ENCODE measurements around the gene AK9.
A peak's percentile ranks its signal among the peaks of the same experiment; 100 is the strongest.
"Not testable (repeated sequence)": the region's sequence is repeated elsewhere in the genome, so short reads cannot be mapped to it uniquely, and the experiment has no call there.

Gene AK9

GRCh38 chr6:109461733-109462526 is 229.1 kb downstream of the AK9 start:
- no peak for DNase-seq (ENCODE audit: low read depth)
- no peak overlapping the region for H3K4me3 ChIP-seq (ENCODE audit: low read depth, low read length)
- no peak for TF ChIP-seq CTCF (IDR thresholded peaks at IDR 0.05; ENCODE audit: low read depth, low read length, missing control alignments)

- not testable (repeated sequence) for H3K4me3 ChIP-seq (ENCODE audit: low read depth, low read length); DNase-seq (ENCODE audit: low read depth)
Observed at GRCh38 chr6:109461205-109461604, 229.8 kb downstream of the AK9 start.

GRCh38 chr6:109460161-109460829 is 230.7 kb downstream of the AK9 start:
- no peak overlapping the region for H3K4me3 ChIP-seq (ENCODE audit: low read depth, low read length)
- DNase-seq (ENCODE audit: low read depth) = no peak
- no peak for TF ChIP-seq CTCF (IDR thresholded peaks at IDR 0.05; ENCODE audit: low read depth, low read length, missing control alignments)

GRCh38 chr6:109458774-109459531 is 232.0 kb downstream of the AK9 start:
- no peak for TF ChIP-seq CTCF (IDR thresholded peaks at IDR 0.05; ENCODE audit: low read depth, low read length, missing control alignments)
- H3K4me3 ChIP-seq (ENCODE audit: low read depth, low read length) = no peak overlapping the region
- no peak for DNase-seq (ENCODE audit: low read depth)

GRCh38 chr6:109457562-109457996 is 233.4 kb downstream of the AK9 start:
- H3K4me3 ChIP-seq (ENCODE audit: low read depth, low read length) = no peak overlapping the region
- no peak for TF ChIP-seq CTCF (IDR thresholded peaks at IDR 0.05; ENCODE audit: low read depth, low read length, missing control alignments)
- DNase-seq (ENCODE audit: low read depth) = no peak

- no peak for DNase-seq (ENCODE audit: low read depth)
- no peak for TF ChIP-seq CTCF (IDR thresholded peaks at IDR 0.05; ENCODE audit: low read depth, low read length, missing control alignments)
- H3K4me3 ChIP-seq (ENCODE audit: low read depth, low read length) = peak overlapping the region; percentile 86
Observed at GRCh38 chr6:109456710-109457561, 234.1 kb downstream of the AK9 start.
